Measurements from ENCODE around the gene STXBP6. TPM values are rescaled to one million over a fixed set of nuclear protein-coding genes. Genes with fewer than 3 reads are reported as not detected.
A peak's percentile ranks its signal among the peaks of the same experiment; 100 is the strongest.

Gene STXBP6
- total RNA-seq, 1 donor from 2014 or later: 0.63 TPM

GRCh38 chr14:24817212-24818057, 232.5 kb downstream of the STXBP6 start:
- peak; percentile 47 for TF ChIP-seq CTCF (conservative IDR thresholded peaks at IDR 0.05; ENCODE audit: low read depth, low read length)
- DNase-seq (ENCODE audit: low read depth): no peak
- H3K4me3 ChIP-seq (ENCODE audit: low read depth, low read length): no peak overlapping the region

GRCh38 chr14:24816929-24817211, 233.1 kb downstream of the STXBP6 start:
- no peak overlapping the region for H3K4me3 ChIP-seq (ENCODE audit: low read depth, low read length)
- no peak for DNase-seq (ENCODE audit: low read depth)
- no peak for TF ChIP-seq CTCF (conservative IDR thresholded peaks at IDR 0.05; ENCODE audit: low read depth, low read length)

GRCh38 chr14:24816011-24816928, 233.7 kb downstream of the STXBP6 start:
- TF ChIP-seq CTCF (conservative IDR thresholded peaks at IDR 0.05; ENCODE audit: low read depth, low read length): no peak
- no peak overlapping the region for H3K4me3 ChIP-seq (ENCODE audit: low read depth, low read length)
- peak; percentile 73 for DNase-seq (ENCODE audit: low read depth)

GRCh38 chr14:24815543-24815942, 234.4 kb downstream of the STXBP6 start:
- no peak for TF ChIP-seq CTCF (conservative IDR thresholded peaks at IDR 0.05; ENCODE audit: low read depth, low read length)
- H3K4me3 ChIP-seq (ENCODE audit: low read depth, low read length): no peak overlapping the region
- no peak for DNase-seq (ENCODE audit: low read depth)

- TF ChIP-seq CTCF (conservative IDR thresholded peaks at IDR 0.05; ENCODE audit: low read depth, low read length): no peak
- DNase-seq (ENCODE audit: low read depth): no peak
- no peak overlapping the region for H3K4me3 ChIP-seq (ENCODE audit: low read depth, low read length)
These were observed 235.0 kb downstream of the STXBP6 start for GRCh38 chr14:24814944-24815343.

GRCh38 chr14:24814346-24814745, 235.6 kb downstream of the STXBP6 start:
- TF ChIP-seq CTCF (conservative IDR thresholded peaks at IDR 0.05; ENCODE audit: low read depth, low read length): no peak

More at GRCh38 chr14:24814346-24814745, 235.6 kb downstream of the STXBP6 start:
- no peak overlapping the region for H3K4me3 ChIP-seq (ENCODE audit: low read depth, low read length)
- no peak for DNase-seq (ENCODE audit: low read depth)
